ENCODE measurements around the gene SLC47A1.

- TF ChIP-seq ZSCAN30 (tag by site-specific recombination; IDR thresholded peaks at IDR 0.05) (no peak), TRIM28 (IDR thresholded peaks at IDR 0.05; ENCODE audit: borderline replicate concordance, low read length) (no peak), HOXD13 (CRISPR knock-in tag; IDR thresholded peaks at IDR 0.05; ENCODE audit: borderline replicate concordance) (no peak), ZNF114 (tag by site-specific recombination; IDR thresholded peaks at IDR 0.05) (no peak), ZNF248 (tag by site-specific recombination; IDR thresholded peaks at IDR 0.05) (no peak), KLF1 (tag by site-specific recombination; IDR thresholded peaks at IDR 0.05) (no peak), ZNF416 (tag by site-specific recombination; IDR thresholded peaks at IDR 0.05) (no peak), ZNF600 (tag by site-specific recombination; IDR thresholded peaks at IDR 0.05) (no peak), YY1 (tag by site-specific recombination; IDR thresholded peaks at IDR 0.05) (no peak), ZNF785 (tag by site-specific recombination; IDR thresholded peaks at IDR 0.05) (no peak)
- TF ChIP-seq, protein P1, sequence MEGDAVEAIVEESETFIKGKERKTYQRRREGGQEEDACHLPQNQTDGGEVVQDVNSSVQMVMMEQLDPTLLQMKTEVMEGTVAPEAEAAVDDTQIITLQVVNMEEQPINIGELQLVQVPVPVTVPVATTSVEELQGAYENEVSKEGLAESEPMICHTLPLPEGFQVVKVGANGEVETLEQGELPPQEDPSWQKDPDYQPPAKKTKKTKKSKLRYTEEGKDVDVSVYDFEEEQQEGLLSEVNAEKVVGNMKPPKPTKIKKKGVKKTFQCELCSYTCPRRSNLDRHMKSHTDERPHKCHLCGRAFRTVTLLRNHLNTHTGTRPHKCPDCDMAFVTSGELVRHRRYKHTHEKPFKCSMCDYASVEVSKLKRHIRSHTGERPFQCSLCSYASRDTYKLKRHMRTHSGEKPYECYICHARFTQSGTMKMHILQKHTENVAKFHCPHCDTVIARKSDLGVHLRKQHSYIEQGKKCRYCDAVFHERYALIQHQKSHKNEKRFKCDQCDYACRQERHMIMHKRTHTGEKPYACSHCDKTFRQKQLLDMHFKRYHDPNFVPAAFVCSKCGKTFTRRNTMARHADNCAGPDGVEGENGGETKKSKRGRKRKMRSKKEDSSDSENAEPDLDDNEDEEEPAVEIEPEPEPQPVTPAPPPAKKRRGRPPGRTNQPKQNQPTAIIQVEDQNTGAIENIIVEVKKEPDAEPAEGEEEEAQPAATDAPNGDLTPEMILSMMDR (tag by site-specific recombination; IDR thresholded peaks at IDR 0.05) = no peak
Observed at GRCh38 chr17:19610879-19611278, 77.2 kb downstream of the SLC47A1 start.

Measured in HEK293 (cell line).